ENCODE results near the gene TPP1.

GRCh38 chr11:6650980-6651379 lies 31.8 kb upstream of the TPP1 start:
- TF ChIP-seq CSDC2 (CRISPR knock-in tag; IDR thresholded peaks at IDR 0.05) (no peak), GLIS3 (CRISPR knock-in tag; IDR thresholded peaks at IDR 0.05) (no peak), TOX (CRISPR knock-in tag; IDR thresholded peaks at IDR 0.05; ENCODE audit: borderline replicate concordance) (no peak), RARB (CRISPR knock-in tag; IDR thresholded peaks at IDR 0.05) (no peak), ZFP30 (CRISPR knock-in tag; IDR thresholded peaks at IDR 0.05) (no peak)
- TF ChIP-seq, protein P1, sequence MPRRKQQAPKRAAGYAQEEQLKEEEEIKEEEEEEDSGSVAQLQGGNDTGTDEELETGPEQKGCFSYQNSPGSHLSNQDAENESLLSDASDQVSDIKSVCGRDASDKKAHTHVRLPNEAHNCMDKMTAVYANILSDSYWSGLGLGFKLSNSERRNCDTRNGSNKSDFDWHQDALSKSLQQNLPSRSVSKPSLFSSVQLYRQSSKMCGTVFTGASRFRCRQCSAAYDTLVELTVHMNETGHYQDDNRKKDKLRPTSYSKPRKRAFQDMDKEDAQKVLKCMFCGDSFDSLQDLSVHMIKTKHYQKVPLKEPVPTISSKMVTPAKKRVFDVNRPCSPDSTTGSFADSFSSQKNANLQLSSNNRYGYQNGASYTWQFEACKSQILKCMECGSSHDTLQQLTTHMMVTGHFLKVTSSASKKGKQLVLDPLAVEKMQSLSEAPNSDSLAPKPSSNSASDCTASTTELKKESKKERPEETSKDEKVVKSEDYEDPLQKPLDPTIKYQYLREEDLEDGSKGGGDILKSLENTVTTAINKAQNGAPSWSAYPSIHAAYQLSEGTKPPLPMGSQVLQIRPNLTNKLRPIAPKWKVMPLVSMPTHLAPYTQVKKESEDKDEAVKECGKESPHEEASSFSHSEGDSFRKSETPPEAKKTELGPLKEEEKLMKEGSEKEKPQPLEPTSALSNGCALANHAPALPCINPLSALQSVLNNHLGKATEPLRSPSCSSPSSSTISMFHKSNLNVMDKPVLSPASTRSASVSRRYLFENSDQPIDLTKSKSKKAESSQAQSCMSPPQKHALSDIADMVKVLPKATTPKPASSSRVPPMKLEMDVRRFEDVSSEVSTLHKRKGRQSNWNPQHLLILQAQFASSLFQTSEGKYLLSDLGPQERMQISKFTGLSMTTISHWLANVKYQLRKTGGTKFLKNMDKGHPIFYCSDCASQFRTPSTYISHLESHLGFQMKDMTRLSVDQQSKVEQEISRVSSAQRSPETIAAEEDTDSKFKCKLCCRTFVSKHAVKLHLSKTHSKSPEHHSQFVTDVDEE (CRISPR knock-in tag; IDR thresholded peaks at IDR 0.05), result no peak
- TF ChIP-seq, protein P2, sequence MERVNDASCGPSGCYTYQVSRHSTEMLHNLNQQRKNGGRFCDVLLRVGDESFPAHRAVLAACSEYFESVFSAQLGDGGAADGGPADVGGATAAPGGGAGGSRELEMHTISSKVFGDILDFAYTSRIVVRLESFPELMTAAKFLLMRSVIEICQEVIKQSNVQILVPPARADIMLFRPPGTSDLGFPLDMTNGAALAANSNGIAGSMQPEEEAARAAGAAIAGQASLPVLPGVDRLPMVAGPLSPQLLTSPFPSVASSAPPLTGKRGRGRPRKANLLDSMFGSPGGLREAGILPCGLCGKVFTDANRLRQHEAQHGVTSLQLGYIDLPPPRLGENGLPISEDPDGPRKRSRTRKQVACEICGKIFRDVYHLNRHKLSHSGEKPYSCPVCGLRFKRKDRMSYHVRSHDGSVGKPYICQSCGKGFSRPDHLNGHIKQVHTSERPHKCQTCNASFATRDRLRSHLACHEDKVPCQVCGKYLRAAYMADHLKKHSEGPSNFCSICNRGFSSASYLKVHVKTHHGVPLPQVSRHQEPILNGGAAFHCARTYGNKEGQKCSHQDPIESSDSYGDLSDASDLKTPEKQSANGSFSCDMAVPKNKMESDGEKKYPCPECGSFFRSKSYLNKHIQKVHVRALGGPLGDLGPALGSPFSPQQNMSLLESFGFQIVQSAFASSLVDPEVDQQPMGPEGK (CRISPR knock-in tag; IDR thresholded peaks at IDR 0.05; ENCODE audit: borderline replicate concordance), result no peak
